LHCN-M2 (cell line): Measurements from ENCODE around the gene CACNA2D4. TPM values are rescaled to one million over a fixed set of nuclear protein-coding genes. Genes with fewer than 3 reads are reported as not detected.

ENCODE experiments used
- DNase-seq: peaks from one replicate; pipeline ENCODE4 v3.0.0-alpha.2; 2012; ENCODE audit warnings: low read depth
- total RNA-seq: library from RNA; depleted of rRNA; stranded (reverse); fragments of >200 nt; gene quantifications from 2 replicates; pipeline ENCODE4 v1.2.3, GENCODE V29; 2014

CACNA2D4 gene
- total RNA-seq, 1 experiment from 2014 or later: not detected

- no peak for DNase-seq
These were observed 102.4 kb downstream of the CACNA2D4 start for GRCh38 chr12:1815814-1816729.

- no peak for DNase-seq
These were observed 103.3 kb downstream of the CACNA2D4 start for GRCh38 chr12:1815108-1815507.

- no peak for DNase-seq
These were observed 104.2 kb downstream of the CACNA2D4 start for GRCh38 chr12:1814266-1814665.

GRCh38 chr12:1812650-1813302 lies 105.7 kb downstream of the CACNA2D4 start:
- peak; percentile 68 for DNase-seq

GRCh38 chr12:1811948-1812291 lies 106.5 kb downstream of the CACNA2D4 start:
- no peak for DNase-seq

GRCh38 chr12:1811281-1811947 lies 107.0 kb downstream of the CACNA2D4 start:
- DNase-seq: no peak

- DNase-seq: no peak
These were observed 107.5 kb downstream of the CACNA2D4 start for GRCh38 chr12:1810931-1811280.

- no peak for DNase-seq
These were observed 108.1 kb downstream of the CACNA2D4 start for GRCh38 chr12:1810201-1810930.

GRCh38 chr12:1809591-1810190 lies 108.8 kb downstream of the CACNA2D4 start:
- no peak for DNase-seq

GRCh38 chr12:1808798-1809480 lies 109.5 kb downstream of the CACNA2D4 start:
- no peak for DNase-seq

GRCh38 chr12:1808036-1808797 lies 110.2 kb downstream of the CACNA2D4 start:
- DNase-seq: no peak

GRCh38 chr12:1807087-1807860 lies 111.2 kb downstream of the CACNA2D4 start:
- DNase-seq: no peak

GRCh38 chr12:1806301-1807086 lies 112.0 kb downstream of the CACNA2D4 start:
- no peak for DNase-seq

- no peak for DNase-seq
These were observed 112.9 kb downstream of the CACNA2D4 start for GRCh38 chr12:1805441-1806081.

- peak; percentile 82 for DNase-seq
These were observed 113.7 kb downstream of the CACNA2D4 start for GRCh38 chr12:1804545-1805332.

- DNase-seq: no peak
These were observed 114.7 kb downstream of the CACNA2D4 start for GRCh38 chr12:1803736-1804135.
